ENCODE results near the gene DDX27.
"Not testable (repeated sequence)": the region's sequence is repeated elsewhere in the genome, so short reads cannot be mapped to it uniquely, and the experiment has no call there.

DDX27 gene

GRCh38 chr20:49219091-49219923 lies at the start of gene DDX27:
DDX27 (plus strand) TSS chr20:49219416; CDS start chr20:49219449, 33 bp downstream.
- peak; percentile 98 for DNase-seq

- no peak for DNase-seq
Measured at GRCh38 chr20:49169547-49169946, 49.7 kb upstream of the DDX27 start.

GRCh38 chr20:49170714-49171113 lies 48.5 kb upstream of the DDX27 start:
- no peak for DNase-seq

- no peak for DNase-seq
Measured at GRCh38 chr20:49171909-49172308, 47.3 kb upstream of the DDX27 start.

GRCh38 chr20:49172413-49172812 lies 46.8 kb upstream of the DDX27 start:
- no peak for DNase-seq

- DNase-seq = no peak
Measured at GRCh38 chr20:49174183-49174582, 45.0 kb upstream of the DDX27 start.

- no peak for DNase-seq
Measured at GRCh38 chr20:49179368-49180277, 39.6 kb upstream of the DDX27 start.

GRCh38 chr20:49181265-49181877 lies 37.8 kb upstream of the DDX27 start:
- no peak for DNase-seq

GRCh38 chr20:49183444-49183843 lies 35.8 kb upstream of the DDX27 start:
- no peak for DNase-seq

GRCh38 chr20:49184084-49184501 lies 35.1 kb upstream of the DDX27 start:
- not testable (repeated sequence) for DNase-seq

- no peak for DNase-seq
Measured at GRCh38 chr20:49184691-49185070, 34.5 kb upstream of the DDX27 start.

- no peak for DNase-seq
Measured at GRCh38 chr20:49185071-49185761, 34.0 kb upstream of the DDX27 start.

- DNase-seq = peak; percentile 72
Measured at GRCh38 chr20:49186535-49187329, 32.5 kb upstream of the DDX27 start.

- DNase-seq = peak; percentile 18
Measured at GRCh38 chr20:49187330-49187850, 31.8 kb upstream of the DDX27 start.

- DNase-seq = peak; percentile 95
Measured at GRCh38 chr20:49187851-49188641, 31.2 kb upstream of the DDX27 start, which contains the start of gene STAU1. STAU1 (minus strand) TSS chr20:49188334; CDS start chr20:49166201, 22,133 bp downstream.

- not testable (repeated sequence) for DNase-seq
Measured at GRCh38 chr20:49192944-49193518, 26.2 kb upstream of the DDX27 start.

GRCh38 chr20:49199729-49200293 lies 19.4 kb upstream of the DDX27 start:
- no peak for DNase-seq

GRCh38 chr20:49203011-49203410 lies 16.2 kb upstream of the DDX27 start:
- DNase-seq = no peak

- DNase-seq = no peak
Measured at GRCh38 chr20:49203746-49204145, 15.5 kb upstream of the DDX27 start.

GRCh38 chr20:49207076-49207475 lies 12.1 kb upstream of the DDX27 start:
- no peak for DNase-seq

Measured in CD4-positive, alpha-beta T cell treated with Interleukin-12 subunit alpha and Interleukin-12 subunit beta, for 1 hour (primary cell).